H9 (cell line): ENCODE results near the gene CFAP77. TPM values are rescaled to one million over a fixed set of nuclear protein-coding genes. Genes with fewer than 3 reads are reported as not detected.

ENCODE experiments used
- DNase-seq: peaks from one replicate; pipeline ENCODE4 v3.0.0-alpha.2; 2017
- H2AFZ ChIP-seq: one replicate; pipeline ENCODE4 v1.6.1; 2013; ENCODE audit warnings: mild to moderate bottlenecking, low read length, control low read depth, moderate library complexity
- H2AK5ac ChIP-seq: 2 replicates; pipeline ENCODE4 v1.6.1; 2013; ENCODE audit warnings: low read length, control low read depth, mixed read lengths; ENCODE audit not compliant: insufficient read length
- H2BK120ac ChIP-seq: one replicate; pipeline ENCODE4 v1.6.1; 2013; ENCODE audit warnings: low read depth, mild to moderate bottlenecking, low read length, control low read depth, inconsistent platforms; ENCODE audit not compliant: poor library complexity, severe bottlenecking
- H2BK12ac ChIP-seq: 2 replicates; pipeline ENCODE4 v1.6.1; 2013; ENCODE audit warnings: low read length, control low read depth, mixed read lengths, low read depth; ENCODE audit not compliant: insufficient read length
- H2BK15ac ChIP-seq: 2 replicates; pipeline ENCODE4 v1.6.1; 2013; ENCODE audit warnings: low read depth, low read length, control low read depth
- H2BK20ac ChIP-seq: one replicate; pipeline ENCODE4 v1.6.1; 2013; ENCODE audit warnings: low read depth, mild to moderate bottlenecking, low read length, control low read depth, inconsistent platforms; ENCODE audit not compliant: poor library complexity, severe bottlenecking
- H2BK5ac ChIP-seq: 2 replicates; pipeline ENCODE4 v1.6.1; 2013; ENCODE audit warnings: low read length, control low read depth, mixed read lengths; ENCODE audit not compliant: insufficient read length
- H3K14ac ChIP-seq: 2 replicates; pipeline ENCODE4 v1.6.1; 2013; ENCODE audit warnings: low read length, control low read depth; ENCODE audit not compliant: insufficient read depth
- H3K18ac ChIP-seq: 2 replicates; pipeline ENCODE4 v1.6.1; 2013; ENCODE audit warnings: low read depth, mild to moderate bottlenecking, mixed read lengths, low read length, control low read depth; ENCODE audit not compliant: insufficient read length
- H3K23ac ChIP-seq: 2 replicates; pipeline ENCODE4 v1.6.1; 2013; ENCODE audit warnings: low read length, control low read depth, mixed read lengths, low read depth; ENCODE audit not compliant: insufficient read length
- H3K23me2 ChIP-seq: 2 replicates; pipeline ENCODE4 v1.6.1; 2013; ENCODE audit warnings: low read depth, mild to moderate bottlenecking, mixed read lengths, low read length, control low read depth; ENCODE audit not compliant: insufficient read length, poor library complexity, severe bottlenecking
- H3K27ac ChIP-seq: 2 replicates; pipeline ENCODE4 v1.5.1; 2013; ENCODE audit warnings: low read length, control low read depth, mixed read lengths, low read depth; ENCODE audit not compliant: insufficient read length
- H3K27me3 ChIP-seq: 2 replicates; pipeline ENCODE4 v1.6.1; 2013; ENCODE audit warnings: low read length, control low read depth, inconsistent platforms; ENCODE audit not compliant: insufficient read depth
- H3K4ac ChIP-seq: 2 replicates; pipeline ENCODE4 v1.6.1; 2013; ENCODE audit warnings: low read depth, mild to moderate bottlenecking, control low read depth, inconsistent platforms, low read length, moderate library complexity
- H3K4me1 ChIP-seq: 2 replicates; pipeline ENCODE4 v1.6.1; 2013; ENCODE audit warnings: low read length, control low read depth, inconsistent platforms; ENCODE audit not compliant: insufficient read depth
- H3K4me2 ChIP-seq: 2 replicates; pipeline ENCODE4 v1.6.1; 2013; ENCODE audit warnings: low read length, control low read depth, mixed read lengths; ENCODE audit not compliant: insufficient read length, insufficient read depth
- H3K56ac ChIP-seq: 2 replicates; pipeline ENCODE4 v1.6.1; 2013; ENCODE audit warnings: low read depth, mild to moderate bottlenecking, mixed read lengths, low read length, control low read depth; ENCODE audit not compliant: insufficient read length
- H3K79me1 ChIP-seq: 2 replicates; pipeline ENCODE4 v1.6.1; 2013; ENCODE audit warnings: low read depth, mild to moderate bottlenecking, moderate library complexity, low read length, control low read depth, inconsistent platforms; ENCODE audit not compliant: insufficient read depth, poor library complexity, severe bottlenecking
- H3K79me2 ChIP-seq: 2 replicates; pipeline ENCODE4 v1.6.1; 2013; ENCODE audit warnings: low read length, control low read depth, inconsistent platforms; ENCODE audit not compliant: insufficient read depth
- H3K9ac ChIP-seq: 2 replicates; pipeline ENCODE4 v1.6.1; 2013; ENCODE audit warnings: low read length, control low read depth, mixed read lengths; ENCODE audit not compliant: insufficient read length; ENCODE audit errors: extremely low read depth
- H3K9me3 ChIP-seq: one replicate; pipeline ENCODE4 v1.6.1; 2013; ENCODE audit warnings: low read depth, low read length, inconsistent platforms; ENCODE audit not compliant: control insufficient read depth
- H3T11ph ChIP-seq: one replicate; pipeline ENCODE4 v1.6.1; 2013; ENCODE audit warnings: mild to moderate bottlenecking, low read length, control low read depth, inconsistent platforms
- H4K20me1 ChIP-seq: one replicate; pipeline ENCODE4 v1.6.1; 2013; ENCODE audit not compliant: control insufficient read depth, insufficient read length, insufficient read depth
- H4K5ac ChIP-seq: 2 replicates; pipeline ENCODE4 v1.6.1; 2013; ENCODE audit warnings: low read depth, mild to moderate bottlenecking, mixed read lengths, low read length, control low read depth; ENCODE audit not compliant: insufficient read length
- H4K8ac ChIP-seq: replicated peaks from 2 replicates; pipeline ENCODE4 v1.6.1; 2013; ENCODE audit warnings: low read length, control low read depth, mixed read lengths, low read depth; ENCODE audit not compliant: insufficient read length
- H4K91ac ChIP-seq: 2 replicates; pipeline ENCODE4 v1.6.1; 2013; ENCODE audit warnings: low read depth, mild to moderate bottlenecking, moderate library complexity, mixed read lengths, low read length, control low read depth; ENCODE audit not compliant: insufficient read length
- H3K27ac Mint-ChIP-seq, 3 experiments: 2 replicates in 2 of 3; 3 replicates in 1 of 3; pipeline ENCODE4 v1.8.0; 2020 to 2021; ENCODE audit warnings: mixed read lengths in 3 of 3, mild to moderate bottlenecking in 1 of 3, moderate library complexity in 1 of 3
- H3K27me3 Mint-ChIP-seq: 2 replicates; pipeline ENCODE4 v1.8.0; 2021; ENCODE audit warnings: low read depth, mild to moderate bottlenecking, moderate library complexity, mixed read lengths
- H3K36me3 Mint-ChIP-seq, 3 experiments: 2 replicates in 2 of 3; 3 replicates in 1 of 3; pipeline ENCODE4 v1.8.0; 2020 to 2021; ENCODE audit warnings: low read depth in 3 of 3, mixed read lengths in 3 of 3; ENCODE audit not compliant: insufficient read depth in 1 of 3
- H3K4me1 Mint-ChIP-seq, 2 experiments: 2 replicates each; pipeline ENCODE4 v1.8.0; 2020; ENCODE audit warnings: mixed read lengths in 2 of 2
- H3K4me3 Mint-ChIP-seq, 2 experiments: 2 replicates in 1 of 2; 3 replicates in 1 of 2; pipeline ENCODE4 v1.8.0; 2020 to 2021; ENCODE audit warnings: mild to moderate bottlenecking in 2 of 2, mixed read lengths in 2 of 2, moderate library complexity in 1 of 2
- H3K9me3 Mint-ChIP-seq, 2 experiments: 2 replicates in 1 of 2; 3 replicates in 1 of 2; pipeline ENCODE4 v1.8.0; 2020; ENCODE audit warnings: mild to moderate bottlenecking in 2 of 2, mixed read lengths in 2 of 2, moderate library complexity in 1 of 2
- WGBS: extraction: QIAGEN DNeasy Blood & Tissue Kit; methylation state at CpG from one replicate; pipeline ENCODE4 v1.1.7; 2013; ENCODE audit warnings: missing lambda C conversion rate, low lambda C conversion rate, mixed read lengths; ENCODE audit not compliant: insufficient read length; ENCODE audit errors: extremely low coverage; 5-methylcytosine and 5-hydroxymethylcytosine counted together
- total RNA-seq: library from RNA; stranded (reverse); gene quantifications from 2 replicates; pipeline ENCODE4 v1.2.1, GENCODE V29; 2021
- TF ChIP-seq, protein P1 (sequence below): fragments of 200-600 bp; sonication (generic); conservative IDR thresholded peaks from 3 replicates; pipeline ENCODE4 v1.8.0; 2021; ENCODE audit warnings: antibody characterized with exemption, mild to moderate bottlenecking

CFAP77 gene
- total RNA-seq, 1 experiment from 2014 or later = 0.72 TPM

DNA sequence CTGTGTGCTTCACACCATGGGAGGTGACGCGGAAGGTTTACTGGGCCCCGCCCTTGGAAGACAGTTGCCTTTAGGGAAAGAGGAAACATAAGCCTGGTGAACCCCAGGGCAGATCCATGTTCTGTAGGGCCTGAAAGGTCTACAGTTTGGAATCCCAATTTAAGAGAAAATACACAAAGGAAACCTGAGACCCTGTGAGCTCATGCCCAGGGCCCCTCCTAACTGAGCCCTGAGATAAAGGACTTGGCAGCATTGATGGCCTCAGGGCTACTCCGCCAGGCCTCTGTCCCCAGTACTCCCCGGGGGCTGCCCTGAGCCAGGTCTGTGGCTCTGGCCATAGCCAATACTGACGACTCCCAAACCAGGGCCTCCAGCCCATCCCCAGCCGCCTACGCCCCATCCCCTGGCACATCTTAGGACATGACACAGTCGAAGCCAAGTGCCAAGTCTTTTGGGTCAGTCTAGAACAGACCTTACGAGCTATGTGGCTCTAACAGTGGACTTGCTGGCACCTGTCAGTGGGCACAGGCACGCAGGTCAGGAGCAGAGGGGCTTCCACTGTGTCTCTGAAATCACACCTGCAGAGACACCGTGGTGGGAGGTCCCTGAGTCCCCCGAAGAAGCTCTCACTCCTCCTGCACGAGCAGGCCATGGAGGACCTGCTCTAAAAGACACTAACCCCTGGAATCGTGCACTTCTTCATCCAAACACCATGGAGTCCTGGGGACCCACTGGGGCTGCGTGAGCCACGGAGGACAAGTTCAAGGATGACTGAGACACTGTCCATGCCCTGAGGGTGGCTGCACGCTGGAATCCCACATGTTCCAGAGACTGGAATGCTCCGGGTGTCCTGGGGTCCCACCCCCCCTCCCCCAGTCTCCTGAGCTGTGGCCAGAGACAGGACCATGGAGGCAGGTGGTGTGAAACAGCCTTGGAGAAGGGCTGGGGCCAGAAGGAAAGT is 132.1 kb downstream of the CFAP77 start:
- no peak for DNase-seq
- Histone ChIP-seq H3K79me2 (no peaks in the 10 kb centered on the region), H3K4ac (no peak overlapping the region), H4K5ac (no peak overlapping the region), H3K9me3 (no peaks in the 10 kb centered on the region), H2AK5ac (no peak overlapping the region), H3T11ph (no peak overlapping the region), H3K79me1 (no peaks in the 10 kb centered on the region), H4K20me1 (no peaks in the 10 kb centered on the region), H2BK5ac (no peak overlapping the region), H3K18ac (no peak overlapping the region), H4K8ac (no peak overlapping the region), H3K27ac (no peak overlapping the region), H3K14ac (no peak overlapping the region), H2BK20ac (no peak overlapping the region), H3K4me1 (peaks cover 4% of the 10 kb centered on the region; the same call in 1 of the 2 replicates), H3K23me2 (peaks cover 8% of the 10 kb centered on the region), H2BK120ac (no peak overlapping the region), H2BK15ac (no peak overlapping the region), H4K91ac (no peak overlapping the region), H3K4me2 (no peak overlapping the region), H3K27me3 (no peaks in the 10 kb centered on the region), H2BK12ac (no peak overlapping the region), H2AFZ (no peak overlapping the region), H3K56ac (no peak overlapping the region), H3K9ac (no peak overlapping the region), H3K23ac (no peak overlapping the region)
- WGBS = no CpG with 5 or more reads among the region's 19 CpGs
- H3K9me3 Mint-ChIP-seq = no peaks in the 10 kb centered on the region; a peak in 1 of 5 replicates
- peaks cover 6% of the 10 kb centered on the region for H3K27me3 Mint-ChIP-seq
- peaks cover 24 to 33% of the 10 kb centered on the region in 2 experiments for H3K4me1 Mint-ChIP-seq
- no peaks in the 10 kb centered on the region for H3K36me3 Mint-ChIP-seq
- no peak overlapping the region for H3K4me3 Mint-ChIP-seq
- H3K27ac Mint-ChIP-seq = no peak overlapping the region
- TF ChIP-seq, protein P1, sequence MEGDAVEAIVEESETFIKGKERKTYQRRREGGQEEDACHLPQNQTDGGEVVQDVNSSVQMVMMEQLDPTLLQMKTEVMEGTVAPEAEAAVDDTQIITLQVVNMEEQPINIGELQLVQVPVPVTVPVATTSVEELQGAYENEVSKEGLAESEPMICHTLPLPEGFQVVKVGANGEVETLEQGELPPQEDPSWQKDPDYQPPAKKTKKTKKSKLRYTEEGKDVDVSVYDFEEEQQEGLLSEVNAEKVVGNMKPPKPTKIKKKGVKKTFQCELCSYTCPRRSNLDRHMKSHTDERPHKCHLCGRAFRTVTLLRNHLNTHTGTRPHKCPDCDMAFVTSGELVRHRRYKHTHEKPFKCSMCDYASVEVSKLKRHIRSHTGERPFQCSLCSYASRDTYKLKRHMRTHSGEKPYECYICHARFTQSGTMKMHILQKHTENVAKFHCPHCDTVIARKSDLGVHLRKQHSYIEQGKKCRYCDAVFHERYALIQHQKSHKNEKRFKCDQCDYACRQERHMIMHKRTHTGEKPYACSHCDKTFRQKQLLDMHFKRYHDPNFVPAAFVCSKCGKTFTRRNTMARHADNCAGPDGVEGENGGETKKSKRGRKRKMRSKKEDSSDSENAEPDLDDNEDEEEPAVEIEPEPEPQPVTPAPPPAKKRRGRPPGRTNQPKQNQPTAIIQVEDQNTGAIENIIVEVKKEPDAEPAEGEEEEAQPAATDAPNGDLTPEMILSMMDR = no peak
